HG03460 (cell line): Measurements from ENCODE around the gene IPCEF1.

ENCODE experiments used
- ATAC-seq: cut with Tn5 transposase; IDR thresholded peaks from one replicate; pipeline ENCODE4 v1.9.1; 2021; ENCODE audit not compliant: unreplicated experiment

IPCEF1 gene

DNA sequence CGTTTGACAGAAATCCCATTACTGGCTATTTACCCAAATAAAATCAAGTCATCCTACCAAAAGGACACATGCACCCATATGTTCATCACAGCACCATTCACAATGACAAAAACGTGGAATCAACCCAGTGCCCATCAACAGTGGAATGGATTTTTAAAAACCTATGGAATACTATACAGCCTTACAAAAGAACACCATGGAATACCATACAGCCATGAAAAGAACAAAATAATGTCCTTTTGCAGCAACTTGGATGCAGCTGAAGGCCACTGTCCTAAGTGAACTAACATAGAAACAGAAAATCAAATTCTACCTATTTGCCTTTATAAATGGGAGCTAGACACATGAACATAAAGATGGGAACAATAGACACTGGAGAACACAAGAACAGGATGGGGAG, 17.4 kb upstream of the IPCEF1 start:
- ATAC-seq = no peak

DNA sequence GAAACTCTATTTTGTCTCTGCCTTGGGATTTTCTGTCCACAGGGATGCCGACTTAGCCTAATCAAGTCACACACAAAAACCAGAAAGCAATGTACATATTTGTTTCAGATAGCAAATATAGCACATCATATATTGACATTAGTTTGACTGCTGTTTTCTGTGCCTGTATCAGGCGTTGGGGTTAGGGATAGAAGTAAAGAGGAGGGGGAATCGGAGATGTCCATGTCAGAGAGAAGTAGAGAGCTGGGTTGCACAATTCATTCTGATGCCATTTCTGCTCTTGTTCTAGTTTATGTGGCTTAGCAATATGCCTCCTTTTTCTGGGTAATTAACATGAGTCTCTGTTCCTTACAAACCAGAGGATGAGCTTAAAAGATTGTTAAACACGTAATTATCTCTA, 14.7 kb upstream of the IPCEF1 start:
- no peak for ATAC-seq

DNA sequence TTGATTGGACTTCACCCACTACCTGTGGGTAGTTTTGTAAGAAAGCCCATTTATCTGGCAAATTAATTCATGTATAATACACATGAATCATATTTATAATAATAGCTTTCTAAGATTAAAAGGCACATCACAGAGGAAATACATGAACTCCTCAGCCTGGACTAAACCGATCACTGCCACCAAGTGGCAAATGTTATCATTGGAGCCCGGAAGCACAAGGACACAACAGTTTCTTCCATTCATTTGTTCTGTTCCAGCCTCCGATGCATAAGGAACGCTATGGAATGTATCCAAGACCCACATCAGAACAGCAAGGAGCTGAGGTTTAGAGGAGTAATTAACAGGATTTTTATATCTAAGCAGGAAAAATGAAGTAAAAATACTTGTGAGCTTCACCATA, 13.9 kb upstream of the IPCEF1 start:
- peak; percentile 90 for ATAC-seq

DNA sequence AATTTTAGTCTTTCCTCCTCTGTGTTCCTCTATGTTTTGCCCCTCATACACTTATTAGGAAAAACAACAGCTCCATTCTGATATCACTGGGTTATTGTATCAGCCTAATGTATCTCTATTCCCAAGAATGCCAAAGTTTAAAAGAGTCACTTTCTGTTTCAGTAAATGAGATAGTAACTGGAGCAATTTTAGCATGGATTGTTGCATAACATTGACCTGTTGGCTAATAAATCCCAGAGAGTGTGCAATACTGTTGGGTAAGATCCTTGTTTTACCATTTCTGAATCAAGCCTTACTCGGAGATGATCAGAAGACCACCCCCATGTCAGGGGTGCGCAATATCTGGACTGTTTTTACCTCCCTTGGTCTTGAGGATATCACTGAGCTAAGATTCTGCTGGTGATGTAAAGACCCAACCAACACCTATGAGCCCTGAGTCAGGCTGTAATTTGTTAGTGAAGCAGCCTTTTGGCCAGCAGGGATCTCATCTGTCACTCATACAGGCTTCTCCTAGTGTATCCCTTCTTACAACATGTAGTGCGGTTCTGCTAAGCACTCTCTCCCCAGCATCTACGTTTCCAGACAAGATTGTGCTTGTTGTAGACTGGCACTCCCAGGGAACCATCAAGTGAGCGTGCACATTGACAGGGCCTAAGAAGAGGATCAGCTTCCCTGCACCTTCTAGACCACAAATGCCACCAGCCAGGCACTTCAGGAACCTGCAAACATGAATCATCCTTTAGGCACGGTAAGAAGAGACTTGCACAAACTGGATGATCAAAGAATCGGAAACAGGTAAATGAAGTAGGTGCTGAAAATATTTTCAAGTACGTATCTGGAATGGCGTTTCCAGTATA, 11.5 kb upstream of the IPCEF1 start:
- no peak for ATAC-seq

DNA sequence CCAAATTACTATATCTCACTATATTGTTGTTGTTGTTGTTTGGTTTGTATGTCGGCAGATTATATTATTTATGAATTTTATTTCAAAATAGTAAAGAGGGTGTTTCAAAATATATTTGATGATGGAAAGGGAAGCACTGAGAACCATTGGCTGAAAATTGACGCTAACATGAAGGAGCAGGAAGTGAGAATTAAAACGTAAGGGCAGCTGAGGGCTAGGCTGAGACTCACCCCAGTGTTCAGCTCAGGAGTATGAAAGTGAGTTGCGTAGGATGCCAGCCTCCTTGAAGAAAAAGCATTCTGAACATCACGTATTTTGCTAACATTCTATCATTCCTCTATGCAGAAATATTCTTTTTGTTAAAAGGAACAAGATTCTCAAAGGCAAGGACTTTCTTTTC, 10.7 kb upstream of the IPCEF1 start:
- ATAC-seq = no peak

DNA sequence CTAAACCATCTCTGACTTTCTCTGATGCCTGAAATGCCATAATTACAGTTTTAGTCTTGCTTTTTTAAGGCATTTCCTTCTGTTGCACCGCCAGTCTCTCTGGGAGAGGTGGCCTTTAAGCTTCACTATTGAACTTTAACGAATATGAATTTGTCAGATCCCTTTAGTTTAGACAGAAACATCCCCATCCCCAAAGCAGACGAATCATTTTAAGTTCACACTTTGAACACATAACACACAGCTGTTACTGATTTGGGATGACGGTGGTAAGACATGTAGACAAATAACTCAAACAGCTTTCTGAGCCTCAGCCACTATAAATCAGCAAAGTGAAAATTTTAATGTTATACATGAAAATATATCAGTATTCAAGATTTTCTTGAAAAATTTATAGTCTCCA, 7.2 kb upstream of the IPCEF1 start:
- no peak for ATAC-seq

DNA sequence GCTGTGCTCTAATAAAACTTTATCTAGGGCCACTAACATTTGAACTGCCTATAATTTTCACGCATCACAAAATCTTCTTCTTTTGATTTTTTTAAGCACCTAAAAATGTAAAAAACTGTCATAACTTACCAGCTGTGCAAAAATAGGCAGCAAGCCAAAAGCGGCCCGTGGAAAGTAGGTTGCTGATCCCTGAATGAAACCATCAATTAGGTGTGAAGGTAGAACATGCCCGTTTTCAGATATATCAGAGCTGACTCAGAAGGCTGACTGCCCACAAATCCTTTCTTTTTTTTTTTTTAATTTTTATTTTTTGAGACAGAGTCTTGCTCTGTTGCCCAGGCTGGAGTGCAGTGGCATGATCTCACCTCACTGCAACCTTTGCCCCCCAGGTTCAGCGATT, 4.9 kb upstream of the IPCEF1 start:
- ATAC-seq = no peak

DNA sequence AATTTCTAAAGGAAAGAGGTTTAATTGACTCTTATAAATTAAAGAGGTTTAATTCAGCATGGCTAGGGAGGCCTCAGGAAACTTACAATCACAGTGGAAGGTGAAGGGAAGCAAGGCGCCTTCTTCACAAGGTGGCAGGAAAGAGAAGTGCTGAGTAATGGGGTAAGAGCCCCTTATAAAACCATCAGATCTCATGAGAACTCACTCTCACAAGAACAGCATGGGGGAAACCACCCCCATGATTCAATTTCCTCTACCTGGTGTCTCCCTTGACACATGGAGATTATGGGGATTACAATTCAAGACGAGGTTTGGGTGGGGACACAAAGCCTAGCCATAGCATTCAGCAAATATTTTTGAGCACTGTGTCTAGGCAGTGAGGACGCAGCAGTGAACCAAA, 3.9 kb upstream of the IPCEF1 start:
- no peak for ATAC-seq

DNA sequence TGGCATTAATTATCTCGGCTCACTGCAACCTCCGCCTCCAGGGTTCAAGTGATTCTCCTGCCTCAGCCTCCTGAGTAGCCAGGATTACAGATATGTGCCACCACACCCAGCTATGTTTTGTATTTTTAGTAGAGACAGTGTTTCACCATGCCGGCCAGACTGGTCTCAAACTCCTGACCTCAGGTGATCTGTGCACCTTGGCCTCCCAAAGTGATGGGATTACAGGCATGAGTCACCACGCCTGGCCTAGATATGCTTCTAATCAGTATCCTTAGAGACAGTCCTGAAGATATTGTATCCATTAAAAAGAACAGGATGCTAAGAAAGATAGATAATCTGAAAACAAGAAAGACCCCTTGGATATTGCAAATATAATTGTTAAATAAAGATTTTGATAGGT, 3.1 kb upstream of the IPCEF1 start:
- ATAC-seq = no peak

DNA sequence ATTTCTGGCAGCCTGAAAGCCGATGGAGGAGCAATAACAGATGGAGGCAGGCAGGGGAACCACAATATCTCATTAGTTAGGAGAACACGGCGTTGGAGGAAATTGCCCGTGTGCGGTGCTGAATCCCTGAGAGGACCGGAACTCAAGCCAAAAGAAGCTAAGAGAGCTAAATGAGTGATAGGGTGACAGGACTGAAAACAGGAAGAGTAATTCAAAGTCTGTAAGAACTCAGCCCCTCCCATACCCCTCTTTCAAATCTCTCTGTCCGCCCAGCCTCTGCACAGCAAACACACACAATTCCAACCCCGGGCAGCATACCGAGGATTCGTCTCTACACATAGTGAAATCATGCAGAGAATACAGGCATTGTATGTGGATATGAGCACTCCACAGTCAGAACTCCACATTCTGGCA, 2.6 kb upstream of the IPCEF1 start:
- ATAC-seq = peak; percentile 31

DNA sequence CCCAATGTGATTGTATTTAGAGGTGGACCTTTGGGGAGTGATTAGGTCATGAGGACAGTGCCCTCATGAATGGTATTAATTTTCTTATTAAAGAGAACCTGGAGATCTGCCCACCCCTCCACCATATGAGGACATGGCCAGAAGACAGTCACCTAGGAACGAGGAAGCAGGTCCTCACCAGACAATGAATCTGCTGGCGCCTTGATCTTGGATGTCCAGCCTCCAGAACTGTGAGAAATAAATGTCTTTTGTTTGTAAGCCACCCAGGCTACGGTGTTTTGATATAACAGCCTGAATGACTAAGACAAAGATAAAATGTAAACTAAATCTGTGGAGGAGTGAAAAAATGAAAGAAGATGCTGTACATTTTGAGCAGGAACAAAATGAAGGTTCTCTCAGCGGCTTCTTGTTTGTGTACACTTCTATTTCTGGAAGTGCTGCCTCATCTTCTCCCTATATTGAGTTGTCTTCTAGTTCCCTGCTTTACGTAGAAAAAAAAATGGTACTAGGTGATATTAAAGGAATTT, 1.5 kb upstream of the IPCEF1 start:
- ATAC-seq = no peak

DNA sequence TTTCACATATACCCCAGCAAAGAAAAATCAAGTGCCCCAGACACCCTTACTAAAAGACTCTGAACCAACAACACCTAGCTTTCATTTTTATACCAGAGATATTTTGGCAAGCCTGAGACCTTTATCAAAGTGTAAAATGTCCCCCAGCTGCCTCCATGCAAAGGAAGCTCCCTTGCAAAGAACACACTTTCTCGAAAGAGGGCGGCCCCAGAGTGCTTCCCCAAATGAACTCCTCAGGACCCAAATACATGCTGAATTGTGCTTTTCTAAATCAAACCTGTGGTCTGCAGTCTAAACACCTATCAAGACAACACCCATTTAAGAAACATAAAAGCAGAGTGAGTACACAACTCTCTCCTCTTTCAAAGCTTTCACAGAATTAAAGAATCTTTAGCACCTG, 490 bp downstream of the IPCEF1 start:
- no peak for ATAC-seq

DNA sequence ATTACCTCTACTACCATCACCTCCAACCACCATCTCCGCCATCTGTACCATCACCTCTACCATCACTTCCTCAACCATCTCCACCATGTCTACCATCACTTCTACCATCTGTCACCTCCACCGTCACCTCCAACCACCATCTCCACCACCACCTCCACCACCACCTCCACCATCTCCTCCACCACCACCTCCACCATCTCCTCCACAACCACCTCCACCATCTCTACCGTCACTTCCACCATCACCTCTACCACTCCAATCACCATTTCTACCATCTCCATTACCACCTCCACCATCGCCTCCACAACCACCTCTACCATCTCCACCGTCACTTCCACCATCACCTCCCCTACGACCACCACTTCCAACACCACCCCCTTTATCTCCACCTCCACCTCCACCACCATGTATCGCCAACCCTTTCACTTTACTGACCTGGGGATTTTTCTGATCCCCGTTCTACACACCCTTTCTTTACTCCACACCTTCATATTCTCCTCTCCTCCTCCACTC, 2.3 kb downstream of the IPCEF1 start:
- ATAC-seq = no peak

DNA sequence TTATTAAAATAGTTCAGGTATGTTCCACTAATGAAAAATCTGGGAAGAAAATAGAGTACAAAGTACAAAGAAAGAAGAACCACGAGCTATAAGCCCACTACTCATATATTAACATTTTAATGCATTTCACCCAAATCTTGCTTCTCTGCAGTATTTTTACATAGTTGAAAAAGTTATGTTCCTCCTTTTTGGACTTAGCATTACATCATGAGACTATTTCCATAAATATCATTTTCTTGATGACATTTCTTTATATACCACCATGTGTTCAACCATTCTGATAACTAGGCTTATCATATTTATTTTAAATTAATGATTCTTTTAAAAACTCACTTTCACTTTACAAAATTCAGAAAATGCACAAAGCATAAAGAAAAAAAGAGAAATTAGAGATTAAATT, 3.0 kb downstream of the IPCEF1 start:
- no peak for ATAC-seq

DNA sequence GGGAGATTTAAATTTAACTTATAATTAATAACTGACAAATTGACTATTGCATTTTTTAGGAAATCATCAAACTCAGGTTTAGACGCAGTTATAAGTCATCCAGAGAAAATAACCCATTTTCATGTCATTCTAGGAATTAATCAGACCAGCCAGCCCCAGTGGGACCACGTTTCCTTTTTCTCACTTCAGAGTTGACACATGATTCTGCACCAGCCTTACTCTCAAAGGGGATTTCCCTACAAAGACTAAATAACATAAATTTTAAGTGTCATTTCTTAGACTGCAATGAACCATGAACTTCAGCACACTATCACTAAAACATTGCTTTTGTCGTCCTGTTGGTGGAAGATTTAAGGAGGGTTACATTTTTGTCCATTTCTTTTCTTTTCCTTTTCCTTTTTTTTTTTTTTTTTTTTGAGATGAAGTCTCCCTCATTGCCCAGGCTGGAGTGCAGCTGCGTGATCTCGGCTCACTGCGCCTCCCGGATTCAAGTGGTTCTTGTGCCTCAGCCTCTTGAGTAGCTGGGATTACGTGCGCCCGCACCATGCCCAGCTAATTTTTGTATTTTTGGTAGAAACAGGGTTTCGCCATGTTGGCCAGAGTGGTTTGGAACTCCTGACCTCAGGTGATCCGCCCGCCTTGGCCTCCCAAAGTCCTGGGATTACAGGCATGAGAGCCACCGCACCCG, 3.6 kb downstream of the IPCEF1 start:
- peak; percentile 64 for ATAC-seq

DNA sequence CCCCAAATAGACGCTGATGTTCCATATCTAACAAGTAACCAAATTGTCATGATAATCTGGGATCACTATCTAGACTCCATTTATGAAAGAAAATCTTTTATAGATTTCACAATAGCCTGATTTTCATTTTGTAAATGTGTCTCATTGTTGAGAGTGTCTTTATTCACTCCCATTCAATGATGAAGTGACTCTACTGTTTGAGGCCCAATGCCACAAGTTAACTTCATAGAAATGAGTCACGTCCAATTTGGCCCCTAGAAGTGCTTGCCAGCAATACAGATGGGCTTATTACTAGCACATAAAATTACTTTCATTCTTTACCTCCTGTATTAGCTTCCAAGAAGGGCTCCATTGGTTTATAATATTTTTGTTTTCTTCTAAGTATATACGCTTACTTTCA, 6.3 kb downstream of the IPCEF1 start:
- ATAC-seq = no peak

DNA sequence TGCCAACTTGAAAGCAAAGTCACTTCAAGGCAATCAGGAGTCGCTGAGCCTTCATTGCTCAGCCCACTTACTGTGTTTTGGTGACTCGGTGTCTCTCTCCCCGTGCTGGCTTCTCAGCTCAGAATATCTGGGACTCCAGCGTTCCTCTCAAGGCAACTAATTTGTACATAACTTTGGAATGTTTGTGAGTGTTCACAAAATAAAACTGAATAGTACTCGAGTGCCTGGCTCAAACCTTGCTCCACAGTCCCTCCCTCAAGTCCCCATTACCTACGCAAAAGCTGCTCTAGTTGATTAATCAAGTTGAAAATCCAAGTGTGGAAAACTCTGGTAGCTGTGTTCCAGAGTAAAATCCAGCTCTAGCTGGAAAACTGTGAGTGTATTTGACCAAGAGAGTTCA, 8.6 kb downstream of the IPCEF1 start:
- no peak for ATAC-seq

DNA sequence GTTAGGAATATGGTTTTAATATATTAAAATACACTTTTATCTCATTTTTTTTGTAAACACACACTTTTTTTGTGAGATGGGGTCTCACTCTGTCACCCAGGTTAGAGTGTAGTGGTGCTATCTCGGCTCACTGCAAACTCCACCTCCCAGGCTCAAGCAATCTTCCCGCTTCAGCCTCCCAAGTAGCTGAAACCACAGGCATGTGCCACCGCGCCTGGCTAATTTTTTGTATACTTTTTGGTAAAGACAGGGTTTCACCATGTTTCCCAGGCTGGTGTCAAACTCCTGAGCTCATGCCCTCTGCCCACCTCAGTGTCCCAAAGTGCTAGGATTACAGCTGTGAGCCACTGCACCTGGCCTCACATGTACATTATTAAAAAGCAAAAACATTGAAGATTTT, 10.8 kb downstream of the IPCEF1 start:
- ATAC-seq = no peak

DNA sequence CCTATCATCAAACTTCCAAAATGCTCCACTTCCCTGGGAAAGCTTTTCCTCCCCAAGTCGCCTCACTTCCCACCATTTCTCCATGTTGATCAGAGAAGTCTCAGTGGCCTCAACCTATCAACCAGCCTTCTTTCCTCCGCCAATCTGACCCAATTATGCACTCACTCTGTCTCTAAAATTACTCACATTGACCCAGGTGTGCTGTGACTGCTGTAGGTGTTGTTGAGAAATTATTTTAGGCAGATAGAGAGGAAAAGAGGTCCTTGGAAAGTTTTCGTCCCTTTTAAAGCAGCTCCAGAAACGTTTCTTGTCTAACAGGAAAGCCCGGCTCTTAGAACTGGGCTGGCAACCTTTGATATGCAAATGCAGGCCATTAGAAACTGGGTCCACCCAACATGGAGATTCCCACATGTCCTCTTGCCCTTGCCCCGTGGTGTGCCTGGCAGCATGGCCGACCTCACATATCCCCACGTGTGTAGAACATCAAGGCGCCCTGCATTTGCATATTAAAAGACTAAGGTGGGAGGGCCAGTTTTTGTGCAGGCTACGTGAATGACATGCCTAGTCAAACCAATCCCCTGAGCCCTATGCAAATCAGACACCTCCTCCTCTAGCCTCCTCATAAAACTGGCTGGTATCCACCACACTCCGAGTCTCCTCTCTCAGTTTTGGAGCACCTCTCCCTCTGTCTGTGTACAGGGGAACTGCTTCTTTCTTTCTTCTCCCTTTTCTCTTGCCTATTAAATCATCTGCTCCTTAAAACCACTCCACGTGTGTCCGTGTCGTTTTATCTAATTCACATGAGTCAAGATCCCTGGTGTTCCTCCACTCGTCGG, 12.9 kb downstream of the IPCEF1 start:
- no peak for ATAC-seq

DNA sequence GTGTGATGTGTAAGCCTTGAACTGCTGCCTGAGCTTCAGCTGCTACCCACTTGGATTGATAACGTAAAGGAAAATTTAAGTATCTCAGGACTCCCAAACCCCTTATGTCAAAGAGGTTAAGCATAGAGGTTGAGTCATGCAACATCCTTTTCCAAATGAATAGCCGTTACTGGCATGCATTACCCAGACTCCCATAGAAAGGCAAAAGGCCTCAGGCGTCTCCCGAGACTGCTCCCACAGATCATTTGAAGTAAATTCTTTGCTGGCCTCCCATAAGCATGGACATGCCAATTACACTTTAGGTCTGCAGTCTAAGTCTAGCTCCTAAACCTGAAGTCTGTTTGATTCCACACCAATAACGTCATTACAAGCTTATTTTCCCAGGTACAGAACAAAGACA, 14.7 kb downstream of the IPCEF1 start:
- no peak for ATAC-seq

DNA sequence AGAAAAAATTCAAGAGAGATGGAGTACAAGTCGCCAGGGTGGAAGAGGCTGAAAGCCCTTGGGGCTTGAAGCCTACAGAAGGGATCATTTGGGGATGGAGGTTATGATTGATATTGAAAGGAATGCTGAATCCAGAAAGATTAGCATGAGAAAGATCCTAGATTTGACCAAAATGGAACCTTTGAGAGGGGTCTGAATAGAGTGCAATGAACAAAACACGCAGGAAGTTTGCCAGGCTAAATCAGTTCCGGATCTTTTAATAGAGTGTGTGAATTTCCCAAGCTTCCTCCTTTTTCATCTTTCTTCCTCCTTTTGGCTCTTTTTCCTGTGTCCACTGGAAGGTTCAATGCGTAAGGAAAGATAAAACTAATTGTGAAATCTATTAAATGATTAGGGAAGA, 15.3 kb downstream of the IPCEF1 start:
- no peak for ATAC-seq
